Embryonic facial prominence (tissue), 1 donor: ENCODE results near the gene DDX10.
"Not testable (repeated sequence)": the region's sequence is repeated elsewhere in the genome, so short reads cannot be mapped to it uniquely, and the experiment has no call there.

ENCODE experiments used
- DNase-seq: peaks from one replicate; pipeline ENCODE4 v3.0.0-alpha.2; 2016; ENCODE audit errors: extremely low spot score

DDX10 gene

GRCh38 chr11:108823960-108824359 lies 159.1 kb downstream of the DDX10 start:
- not testable (repeated sequence) for DNase-seq

- no peak for DNase-seq
Observed at GRCh38 chr11:108824545-108824944, 159.7 kb downstream of the DDX10 start.

GRCh38 chr11:108825381-108825780 lies 160.5 kb downstream of the DDX10 start:
- no peak for DNase-seq

DNA sequence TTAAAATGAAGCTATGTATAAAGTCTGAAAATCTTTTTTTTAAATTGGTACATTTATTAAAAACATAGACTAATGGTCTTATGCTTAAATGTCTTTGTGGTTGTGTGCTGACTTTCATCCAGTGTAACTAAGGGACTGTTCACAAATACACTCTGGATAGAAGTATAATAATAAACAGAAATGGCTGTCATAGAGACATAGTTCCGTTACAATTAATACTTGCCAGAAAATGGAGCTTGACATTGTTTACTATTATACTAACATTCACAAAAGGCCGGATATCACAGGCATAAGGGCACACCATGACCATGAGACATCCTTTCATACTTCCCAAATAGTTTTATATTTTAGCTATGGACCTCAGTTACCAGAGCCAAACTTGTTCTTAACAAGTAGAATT lies 161.3 kb downstream of the DDX10 start:
- no peak for DNase-seq

- no peak for DNase-seq
Observed at GRCh38 chr11:108835624-108836023, 170.8 kb downstream of the DDX10 start.

GRCh38 chr11:108836541-108836940 lies 171.7 kb downstream of the DDX10 start:
- no peak for DNase-seq

DNA sequence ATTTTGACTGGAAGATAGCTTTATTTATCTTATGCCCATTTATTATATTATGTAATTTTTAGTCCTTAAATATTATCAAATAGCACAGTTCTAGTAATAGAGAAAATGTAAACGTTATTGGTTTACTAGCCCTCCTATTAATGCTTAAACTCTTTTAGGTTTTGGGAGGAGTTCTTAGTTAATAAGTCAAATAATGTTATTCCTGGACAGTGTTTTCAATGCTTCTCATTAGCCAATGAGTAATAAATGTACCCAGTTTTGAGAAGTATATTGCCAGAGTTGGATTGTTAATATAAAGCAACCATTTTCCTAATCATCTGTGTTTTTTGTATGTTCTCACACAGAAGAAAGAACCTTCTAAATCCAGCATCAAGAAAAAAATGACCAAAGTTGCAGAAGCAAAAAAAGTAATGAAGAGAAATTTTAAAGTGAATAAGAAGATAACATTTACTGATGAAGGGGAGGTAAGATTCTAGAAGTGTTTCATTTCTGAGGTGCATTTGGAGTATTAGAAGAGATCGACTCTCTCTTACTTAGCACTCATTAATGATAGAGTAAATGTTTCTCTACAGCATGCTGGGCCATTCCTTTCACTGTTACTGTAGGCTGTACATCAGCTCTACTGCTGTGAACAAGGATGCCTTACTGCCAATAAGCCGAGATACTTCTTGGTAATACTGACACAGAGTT lies 173.4 kb downstream of the DDX10 start:
- no peak for DNase-seq

DNA sequence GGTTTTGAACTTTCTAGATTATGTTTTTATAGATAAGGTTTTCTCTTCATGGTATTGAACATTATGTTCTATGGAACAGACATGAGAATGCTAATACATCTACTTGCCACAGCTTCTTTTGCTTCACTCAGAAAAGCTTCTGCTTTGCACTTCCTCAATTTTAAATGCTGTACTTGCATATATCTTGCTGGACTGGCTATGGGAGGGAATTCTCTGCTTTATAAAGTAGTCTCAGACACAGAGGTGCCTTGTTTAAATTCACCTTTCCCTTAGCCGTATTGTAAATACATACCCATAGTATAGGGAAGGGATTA lies 173.9 kb downstream of the DDX10 start:
- no peak for DNase-seq

DNA sequence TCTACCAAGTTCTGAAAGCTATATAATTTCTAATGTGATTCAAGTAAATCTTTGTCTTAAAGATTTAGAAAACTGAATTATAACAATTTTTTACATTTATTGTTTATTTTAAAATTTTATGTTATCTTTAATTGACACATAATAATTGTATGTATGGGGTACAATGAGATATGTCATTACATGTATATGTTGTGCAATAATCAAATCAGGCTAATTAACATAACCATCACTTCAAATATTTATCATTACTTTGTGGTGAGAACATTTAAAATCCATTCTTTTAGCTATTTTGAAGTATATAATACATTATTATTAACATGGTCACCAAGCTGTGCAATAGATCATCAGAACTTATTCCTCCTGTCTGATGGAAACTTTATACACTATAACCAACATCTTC lies 181.1 kb downstream of the DDX10 start:
- DNase-seq, result no peak

GRCh38 chr11:108847298-108847990 lies 182.6 kb downstream of the DDX10 start:
- DNase-seq, result no peak

- DNase-seq, result no peak
Observed at GRCh38 chr11:108851781-108852180, 186.9 kb downstream of the DDX10 start.

DNA sequence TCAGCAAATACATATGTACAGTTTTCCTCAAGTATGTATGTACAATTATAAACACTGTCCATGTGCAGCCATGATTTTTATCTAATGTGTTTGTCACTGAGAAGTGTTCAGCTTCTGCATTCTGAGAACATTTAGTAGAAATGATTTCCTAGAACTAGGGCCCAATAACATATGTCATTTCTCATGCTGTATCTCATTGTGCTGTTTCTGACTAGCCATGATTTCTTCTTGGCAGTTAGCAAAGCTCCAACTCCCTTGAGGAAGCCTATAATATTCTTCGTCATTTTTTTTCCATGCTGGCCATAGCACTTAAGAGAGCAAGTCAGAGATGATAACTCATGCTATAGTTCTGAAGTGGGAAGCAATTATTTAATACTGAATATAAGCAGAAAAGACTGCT lies 187.8 kb downstream of the DDX10 start:
- no peak for DNase-seq

DNA sequence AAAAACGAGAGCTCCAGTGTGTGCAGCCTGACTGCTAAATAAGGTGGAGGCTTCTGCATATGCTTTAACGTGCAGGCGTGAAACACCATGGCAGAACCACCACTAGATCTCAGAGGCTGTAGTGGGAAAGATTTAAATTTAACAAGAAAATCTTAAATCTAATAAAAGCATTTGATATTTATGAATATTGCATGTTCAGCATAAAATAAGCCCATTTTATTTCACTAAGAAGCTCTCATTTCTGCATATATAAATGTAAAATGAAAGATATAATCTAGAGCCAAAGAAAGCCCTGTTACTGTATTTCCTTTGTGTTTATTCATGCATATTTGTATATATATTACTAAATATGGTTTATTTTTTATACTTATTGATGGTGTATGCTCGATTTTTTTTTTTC lies 188.3 kb downstream of the DDX10 start:
- no peak for DNase-seq

DNA sequence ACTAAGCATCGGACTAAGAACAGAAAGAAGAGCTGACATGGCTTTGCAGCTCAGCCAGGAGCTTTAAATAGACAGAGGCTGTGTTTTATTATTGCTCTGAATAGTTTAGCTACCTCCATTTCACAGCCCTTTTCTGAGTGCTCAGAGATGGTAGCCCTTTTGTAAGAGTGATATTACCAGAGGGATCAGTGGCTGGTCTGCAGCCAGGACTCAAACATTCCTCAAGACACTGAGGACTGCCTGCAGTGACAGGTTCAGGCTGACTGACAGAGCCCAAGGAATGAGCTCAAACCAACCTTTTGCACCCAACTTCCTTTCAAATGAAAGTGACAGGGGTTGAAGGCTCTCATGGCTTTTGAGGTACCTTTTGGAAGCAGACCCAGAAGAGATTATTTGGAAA lies 189.0 kb downstream of the DDX10 start:
- DNase-seq, result no peak

DNA sequence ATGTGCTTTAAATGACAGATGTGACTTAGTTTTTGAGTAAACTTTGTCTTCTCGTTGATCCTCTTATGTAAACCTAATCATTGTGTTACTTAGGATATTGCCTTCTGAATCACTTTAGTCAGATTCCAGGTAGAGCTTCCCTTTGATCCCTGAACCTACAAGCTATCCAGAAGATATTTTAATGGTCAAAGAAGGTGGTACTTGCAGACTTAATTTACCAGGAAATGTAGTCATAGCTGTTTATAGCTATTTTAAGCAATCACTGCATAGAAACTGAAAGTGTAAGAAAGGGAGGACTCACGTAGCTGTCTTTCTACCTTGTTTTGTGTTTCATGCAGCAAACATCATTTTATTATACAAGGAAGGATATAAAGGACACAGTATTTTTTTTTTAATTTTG lies 189.5 kb downstream of the DDX10 start:
- DNase-seq, result no peak

- no peak for DNase-seq
Observed at GRCh38 chr11:108857382-108857781, 192.5 kb downstream of the DDX10 start.

GRCh38 chr11:108858622-108859021 lies 193.8 kb downstream of the DDX10 start:
- DNase-seq, result no peak

GRCh38 chr11:108859510-108859909 lies 194.6 kb downstream of the DDX10 start:
- DNase-seq, result no peak

- DNase-seq, result no peak
Observed at GRCh38 chr11:108863528-108863927, 198.7 kb downstream of the DDX10 start.

GRCh38 chr11:108865406-108865805 lies 200.5 kb downstream of the DDX10 start:
- no peak for DNase-seq

DNA sequence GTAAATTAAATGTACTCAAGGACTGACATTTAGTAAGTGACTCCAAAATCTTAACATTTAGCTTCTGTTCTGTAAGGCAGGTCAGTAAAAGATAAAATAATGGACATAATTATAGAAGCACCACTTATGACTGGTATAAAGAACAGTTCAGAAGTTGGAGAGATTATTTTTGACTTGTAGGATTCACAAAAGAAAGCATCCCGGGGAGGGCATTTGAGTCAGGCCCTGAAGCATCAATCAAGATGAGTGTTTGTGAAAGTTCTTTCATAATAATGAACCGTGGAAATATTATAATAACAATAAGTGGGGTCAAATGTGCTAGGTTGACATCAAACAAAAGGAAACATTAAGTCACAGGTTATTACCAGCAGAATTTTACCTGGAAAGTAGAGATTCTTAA lies 201.9 kb downstream of the DDX10 start:
- no peak for DNase-seq

GRCh38 chr11:108870373-108871020 lies 205.6 kb downstream of the DDX10 start:
- no peak for DNase-seq

DNA sequence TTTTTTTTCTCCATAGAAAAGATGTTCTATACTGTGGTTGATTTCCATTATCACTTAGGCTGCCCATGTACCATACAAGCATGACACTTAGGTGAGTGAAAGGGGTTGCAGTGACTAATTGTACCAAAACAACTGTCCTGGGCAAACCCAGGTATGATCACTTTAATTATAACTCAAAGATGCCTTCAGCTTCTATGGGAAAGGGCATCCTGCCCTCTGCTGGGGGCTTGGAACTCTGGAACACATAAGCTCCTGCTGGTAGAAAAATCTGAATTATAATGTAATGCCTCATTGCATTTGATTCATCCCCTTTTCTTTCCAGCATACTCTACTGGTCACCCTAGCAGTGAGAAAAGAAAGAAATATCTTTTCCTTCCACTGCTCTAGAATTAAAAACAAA lies 206.3 kb downstream of the DDX10 start:
- no peak for DNase-seq
